Kidney capillary endothelial cell (primary cell): ENCODE results near the gene CYTH4.
A peak's percentile ranks its signal among the peaks of the same experiment; 100 is the strongest.
"Not testable (repeated sequence)": the region's sequence is repeated elsewhere in the genome, so short reads cannot be mapped to it uniquely, and the experiment has no call there.

Experiments
- DNase-seq: peaks from one replicate; pipeline ENCODE4 v3.0.0-alpha.2; 2018; ENCODE audit warnings: low spot score

The CYTH4 gene

DNA sequence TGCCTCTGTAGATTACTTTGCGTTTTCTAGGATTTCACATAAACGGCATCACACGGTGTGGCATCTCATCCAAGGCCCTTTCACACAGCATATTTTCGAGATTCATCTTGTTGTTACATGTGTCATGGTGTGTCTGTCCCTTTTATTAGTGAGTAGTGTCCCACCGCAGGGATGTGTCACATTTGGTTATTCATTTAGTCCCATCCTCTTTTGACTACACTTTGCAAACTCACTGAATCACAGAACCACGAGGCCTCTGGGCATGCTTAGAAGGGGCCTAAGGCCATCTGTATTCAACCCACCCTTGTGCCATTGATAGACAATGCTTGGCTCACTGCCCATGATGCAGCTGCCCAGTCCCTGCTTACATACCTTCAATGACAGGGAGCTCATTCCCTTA, 34.1 kb upstream of the CYTH4 start:
- DNase-seq, result no peak

- no peak for DNase-seq
Measured at GRCh38 chr22:37249986-37250385, 32.3 kb upstream of the CYTH4 start.

GRCh38 chr22:37251836-37252235, 30.5 kb upstream of the CYTH4 start:
- DNase-seq, result not testable (repeated sequence)

DNA sequence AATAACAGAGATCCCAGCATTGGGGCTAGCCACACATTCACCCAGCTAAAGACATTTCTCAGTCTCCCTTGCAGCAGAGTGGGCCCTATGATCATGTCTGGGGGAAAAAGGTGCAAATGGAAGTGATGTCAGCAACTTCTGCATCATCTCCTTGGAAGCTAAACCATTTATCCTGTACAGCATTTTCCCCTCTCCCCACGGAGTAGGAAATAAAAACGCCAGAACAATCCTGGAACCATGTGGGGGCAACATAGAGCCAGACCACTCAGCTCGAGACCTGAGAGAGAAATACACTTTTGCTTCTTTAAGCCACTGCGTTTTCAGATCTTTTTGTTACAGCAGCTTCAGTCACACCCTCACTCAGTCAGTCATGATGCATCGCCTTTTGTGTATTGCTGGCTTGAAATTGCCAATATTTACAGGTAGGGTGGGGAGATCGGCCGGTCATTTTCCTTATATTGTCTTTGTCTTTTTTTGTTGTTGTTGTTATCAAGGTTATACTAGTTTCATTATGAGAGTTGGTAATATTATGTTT, 29.1 kb upstream of the CYTH4 start:
- no peak for DNase-seq

DNA sequence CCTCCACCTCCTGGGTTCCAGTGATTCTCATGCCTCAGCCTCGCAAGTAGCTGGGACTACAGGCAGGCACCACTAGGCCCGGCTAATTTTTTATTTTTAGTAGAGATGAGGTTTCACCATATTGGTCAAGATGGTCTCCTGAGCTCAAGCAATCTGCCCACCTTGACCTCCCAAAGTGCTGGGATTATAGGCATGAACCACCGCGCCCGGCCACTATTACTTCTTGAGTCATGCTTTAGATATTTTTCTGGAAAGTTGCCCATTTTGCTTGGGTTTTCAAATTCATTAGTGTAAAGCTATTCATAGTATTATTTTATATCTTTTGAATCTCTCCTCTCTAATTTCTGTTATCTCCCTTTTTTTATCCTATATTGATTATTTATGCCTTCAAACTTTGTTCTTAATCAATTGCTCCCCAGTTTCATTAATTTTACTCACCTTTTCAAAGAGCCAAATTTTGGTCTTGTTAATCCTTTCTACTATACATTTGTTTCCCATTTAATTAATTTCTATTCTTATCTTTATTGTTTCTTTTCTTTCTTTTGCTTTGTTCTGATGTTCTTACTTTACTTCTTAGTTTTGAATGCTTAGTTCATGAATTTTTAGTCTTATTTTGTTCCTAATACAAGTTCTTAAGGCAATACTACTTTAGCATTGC, 28.0 kb upstream of the CYTH4 start:
- DNase-seq, result peak; percentile 59

GRCh38 chr22:37254867-37255233, 27.5 kb upstream of the CYTH4 start:
- peak; percentile 69 for DNase-seq

DNA sequence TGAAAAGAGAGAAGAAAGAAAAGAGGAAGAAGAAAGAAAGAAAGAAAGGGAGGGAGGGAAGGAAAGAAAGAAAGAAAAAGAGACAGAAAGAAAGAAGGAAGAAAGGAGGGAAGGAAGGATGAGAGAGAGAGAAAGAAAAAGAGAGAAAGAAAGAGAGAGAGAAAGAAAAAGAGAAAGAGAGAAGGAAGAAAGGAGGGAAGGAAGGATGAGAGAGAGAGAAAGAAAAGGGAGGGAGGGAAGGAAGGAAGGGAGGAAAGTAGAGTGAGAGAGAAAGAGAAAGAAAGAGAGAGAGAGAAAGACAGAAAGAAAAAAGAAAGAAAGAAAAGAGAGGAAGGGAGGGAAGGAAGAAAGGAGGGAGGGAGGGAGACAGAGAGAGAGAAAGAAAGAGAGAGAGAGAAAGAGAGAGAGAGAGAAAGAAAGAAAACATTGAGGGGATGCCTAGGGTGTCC, 26.7 kb upstream of the CYTH4 start:
- DNase-seq, result no peak

GRCh38 chr22:37256075-37256726, 26.1 kb upstream of the CYTH4 start:
- no peak for DNase-seq

DNA sequence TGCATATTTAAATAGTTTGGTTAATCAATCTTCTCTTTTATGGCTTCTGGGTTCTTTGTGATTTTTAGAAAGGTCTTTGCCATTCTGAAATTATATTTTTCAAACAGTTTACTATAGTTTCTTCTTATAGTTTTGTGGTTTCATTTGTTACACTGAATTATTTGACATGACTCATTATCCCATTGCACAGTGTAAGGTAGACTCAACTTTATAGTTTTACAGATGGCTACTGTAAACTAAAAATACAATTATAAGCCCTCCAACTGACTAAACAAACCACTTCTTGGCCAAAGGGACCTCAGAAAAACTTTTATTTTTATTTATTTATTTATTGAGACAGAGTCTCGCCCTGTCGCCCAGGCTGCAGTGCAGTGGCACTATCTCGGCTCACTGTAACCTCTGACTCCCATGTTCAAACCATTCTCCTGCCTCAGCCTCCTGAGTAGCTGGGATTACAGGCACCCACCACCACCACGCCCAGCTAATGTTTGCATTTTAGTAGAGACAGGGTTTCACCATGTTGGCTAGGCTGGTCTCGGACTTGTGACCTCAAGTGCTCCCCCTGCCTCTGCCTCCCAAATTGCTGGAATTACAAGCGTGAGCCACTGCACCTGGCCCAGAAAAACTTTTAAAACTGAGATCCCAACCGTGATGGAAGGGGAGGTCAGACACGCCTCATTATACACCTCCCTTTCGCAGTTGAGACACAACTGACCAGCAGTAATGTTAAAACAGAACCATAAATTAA, 24.1 kb upstream of the CYTH4 start:
- DNase-seq, result no peak

- DNase-seq, result no peak
Measured at GRCh38 chr22:37258753-37259401, 23.4 kb upstream of the CYTH4 start.

- DNase-seq, result no peak
Measured at GRCh38 chr22:37259540-37260029, 22.7 kb upstream of the CYTH4 start.

GRCh38 chr22:37260155-37260795, 22.0 kb upstream of the CYTH4 start:
- DNase-seq, result no peak

GRCh38 chr22:37260901-37261336, 21.4 kb upstream of the CYTH4 start:
- no peak for DNase-seq

- DNase-seq, result no peak
Measured at GRCh38 chr22:37262346-37262745, 20.0 kb upstream of the CYTH4 start.

DNA sequence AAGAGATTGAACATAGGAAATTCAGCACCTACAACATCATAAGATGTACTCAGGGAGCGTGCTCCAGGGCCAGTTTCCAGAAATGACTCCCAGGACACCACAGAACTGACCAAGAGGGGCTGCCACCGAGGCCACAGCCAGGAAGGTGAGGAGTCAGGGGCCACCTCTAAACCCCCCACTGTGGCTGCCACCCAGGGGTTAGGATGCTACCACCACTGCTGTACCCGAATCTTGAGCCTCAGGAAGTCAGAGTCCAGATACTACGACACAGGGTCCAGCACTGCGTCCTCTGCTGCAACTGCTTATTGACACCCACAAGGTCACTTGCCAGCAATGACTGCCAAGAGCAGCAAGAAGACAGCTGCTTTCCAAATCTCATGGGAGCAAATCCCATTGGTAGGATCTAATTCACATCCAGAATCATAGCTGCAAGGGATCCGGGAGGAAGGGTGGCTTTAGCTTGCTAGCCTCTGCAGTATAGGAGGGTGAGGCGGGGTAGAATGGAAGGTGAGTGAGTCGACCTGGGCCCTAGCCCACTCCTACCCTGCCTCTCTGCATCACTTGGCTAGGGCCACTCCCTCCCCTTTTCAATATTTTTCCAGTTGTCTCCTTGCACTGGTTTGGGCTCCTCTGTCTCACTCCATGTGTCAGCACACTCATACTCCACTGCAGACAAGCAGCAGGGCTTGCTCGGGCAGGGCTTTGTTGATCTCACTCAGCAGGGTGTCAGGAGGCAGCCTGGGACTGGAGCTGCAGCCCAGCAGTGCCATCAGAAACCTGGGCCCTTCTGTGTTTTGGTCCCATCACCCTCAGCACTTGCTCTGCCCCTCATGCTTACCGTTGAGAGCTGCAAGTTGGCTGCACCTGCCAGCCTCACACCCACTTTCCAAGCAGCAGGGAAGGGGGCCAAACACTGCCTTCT, 18.1 kb upstream of the CYTH4 start:
- DNase-seq, result no peak

DNA sequence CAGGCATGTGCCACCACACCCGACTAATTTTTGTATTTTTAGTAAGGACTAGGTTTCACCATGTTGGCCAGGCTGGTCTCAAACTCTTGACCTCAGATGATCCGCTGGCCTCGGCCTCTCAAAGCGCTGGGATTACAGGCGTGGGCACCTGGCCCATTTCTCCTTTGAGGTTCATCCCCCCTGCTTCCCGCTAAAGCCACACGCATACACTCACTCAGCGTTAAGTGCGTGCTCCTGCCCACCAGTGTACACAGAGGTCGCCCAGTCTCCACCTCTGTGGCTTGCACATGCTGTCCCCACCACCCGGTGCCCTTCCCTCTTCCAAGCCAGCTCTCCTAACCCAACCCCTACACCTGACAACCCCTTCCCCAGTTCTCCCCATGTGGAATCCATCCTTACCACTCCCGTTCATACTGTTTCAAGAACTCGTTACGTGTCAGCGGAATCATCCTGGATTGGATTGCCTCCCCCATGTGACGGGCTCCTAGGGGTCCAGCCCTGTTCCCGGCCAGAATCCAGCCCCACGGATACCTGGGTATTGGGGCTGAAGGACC, 15.7 kb upstream of the CYTH4 start:
- DNase-seq, result no peak

DNA sequence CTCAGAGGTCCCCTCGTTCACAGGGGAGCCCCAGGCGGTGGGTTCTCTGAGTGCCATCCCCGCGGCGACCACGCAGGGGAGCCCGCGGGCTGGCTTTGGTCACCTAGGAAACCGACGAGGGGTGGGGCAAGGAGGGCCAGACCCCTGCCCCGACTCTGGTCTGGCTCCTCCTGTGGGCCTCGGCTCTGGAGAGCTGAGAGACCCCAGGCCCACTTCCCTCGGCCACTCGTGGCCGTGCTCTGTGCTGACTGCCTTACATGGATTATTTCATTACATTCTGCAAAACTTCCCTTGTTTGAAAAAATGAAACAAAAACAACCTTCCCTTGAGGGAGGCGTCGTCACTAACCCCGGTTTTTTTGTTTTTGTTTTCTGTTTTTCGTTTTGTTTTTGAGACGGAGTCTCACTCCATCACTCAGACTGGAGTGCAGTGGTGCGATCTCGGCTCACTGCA, 15.1 kb upstream of the CYTH4 start:
- DNase-seq, result no peak

DNA sequence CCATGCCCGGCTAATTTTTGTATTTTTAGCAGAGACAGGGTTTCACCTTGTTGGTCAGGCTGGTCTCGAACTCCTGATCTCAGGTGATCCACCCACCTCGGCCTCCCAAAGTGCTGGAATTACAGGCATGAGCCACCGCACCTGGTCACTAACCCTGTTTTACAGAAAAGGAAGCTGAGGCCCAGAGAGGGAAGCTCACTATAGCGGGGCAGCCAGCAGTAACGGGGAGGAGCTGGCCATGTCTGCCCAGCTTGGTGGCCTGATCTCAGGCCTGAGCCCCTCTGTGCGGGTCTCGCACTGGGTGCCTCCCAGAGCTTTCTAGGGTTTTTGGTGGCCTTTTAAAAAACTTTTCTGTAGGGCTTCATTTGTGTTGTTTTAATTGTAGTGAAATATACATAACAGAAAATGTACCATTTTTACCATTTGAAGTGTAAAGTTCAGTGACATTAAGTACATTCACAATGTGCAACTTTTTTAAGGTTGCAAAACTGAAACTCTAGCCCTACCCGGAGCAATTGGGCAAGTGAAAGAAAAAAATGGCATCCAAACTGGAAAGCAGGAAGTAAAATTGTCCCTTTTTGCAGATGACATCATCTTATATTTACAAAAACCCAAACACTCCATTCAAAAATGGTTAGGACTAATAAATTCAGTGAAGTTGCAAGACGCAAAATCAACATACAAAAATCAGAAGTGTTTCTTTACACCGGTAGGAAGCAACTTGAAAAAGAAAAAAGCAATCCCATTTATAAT, 14.5 kb upstream of the CYTH4 start:
- DNase-seq, result no peak

GRCh38 chr22:37269936-37270678, 12.2 kb upstream of the CYTH4 start:
- no peak for DNase-seq
